Measurements from ENCODE around the gene NBEA. TPM values are rescaled to one million over a fixed set of nuclear protein-coding genes. Genes with fewer than 3 reads are reported as not detected.
A peak's percentile ranks its signal among the peaks of the same experiment; 100 is the strongest.

NBEA gene
- total and polyA plus RNA-seq, 2 experiments from 2014 or later: 9.1 to 29.1 TPM

- no peak for TF ChIP-seq REST (IDR thresholded peaks at IDR 0.05; ENCODE audit: unreplicated experiment)
- no peak for TF ChIP-seq ZNF331 (CRISPR knock-in tag; IDR thresholded peaks at IDR 0.05; ENCODE audit: low read depth)
Measured at GRCh38 chr13:35720290-35720689, 778.2 kb downstream of the NBEA start (continued).

GRCh38 chr13:35720690-35721554 lies 778.9 kb downstream of the NBEA start:
- no peak overlapping the region for H3K4me3 Mint-ChIP-seq
- peaks cover 5% of the 10 kb centered on the region; the same call in 2 of the 3 replicates for H3K4me1 Mint-ChIP-seq

More at GRCh38 chr13:35720690-35721554, 778.9 kb downstream of the NBEA start:
- Histone ChIP-seq H3K4me2 (peak overlapping the region; percentile 58; the same call in 1 of the 2 replicates), H4K20me1 (replicated peaks; ENCODE audit: insufficient read depth) (no peaks in the 10 kb centered on the region), H2AFZ (peak overlapping the region; percentile 95), H3K36me3 (ENCODE audit: insufficient read depth) (no peaks in the 10 kb centered on the region), H3K4me3 (no peak overlapping the region), H3F3A (replicated peaks; ENCODE audit: low read depth) (no peaks in the 10 kb centered on the region), H3K27me3 (ENCODE audit: insufficient read depth) (no peaks in the 10 kb centered on the region), H3K9me2 (ENCODE audit: insufficient read depth) (no peaks in the 10 kb centered on the region), H3K27ac (ENCODE audit: low read depth) (no peak overlapping the region), H3K79me2 (replicated peaks; ENCODE audit: insufficient read depth) (no peaks in the 10 kb centered on the region), H3K4me1 (ENCODE audit: insufficient read depth) (no peaks in the 10 kb centered on the region)
- ATAC-seq (peak; percentile 93), DNase-seq (ENCODE audit: low spot score) (peak; percentile 84)
- H3K36me3 Mint-ChIP-seq (ENCODE audit: low read depth): no peaks in the 10 kb centered on the region
- H3K27me3 Mint-ChIP-seq (ENCODE audit: insufficient read depth, low read depth, poor library complexity): peaks cover 2% of the 10 kb centered on the region
- no peak overlapping the region for H3K27ac Mint-ChIP-seq
- no peaks in the 10 kb centered on the region for H3K9me3 Mint-ChIP-seq
- TF ChIP-seq EZH2phosphoT487 (IDR thresholded peaks at IDR 0.05; ENCODE audit: unreplicated experiment): no peak
- peak; percentile 93 to 97 for TF ChIP-seq CTCF (conservative IDR thresholded peaks at IDR 0.05; ENCODE audit: low read depth in 2 of 2)

Small RNA genes lying within 50 kb of the gene (small RNA-seq; reads per million reads assigned to genes)
- gene RF00017 (ENCODE audit: low replicate concordance): not detected

All from GM23338 (cell line).